ENCODE measurements around the gene GPR84.

- TF ChIP-seq CTCF (IDR thresholded peaks at IDR 0.05; ENCODE audit: low read depth, low read length, poor library complexity, severe bottlenecking), result no peak
- TF ChIP-seq EZH2phosphoT487 (IDR thresholded peaks at IDR 0.05; ENCODE audit: borderline replicate concordance, low read length), result no peak
Measured at GRCh38 chr12:54340846-54341245, 23.4 kb downstream of the GPR84 start.

Data from DOHH2 (cell line).